ENCODE results near the gene CCDC170. TPM values are rescaled to one million over a fixed set of nuclear protein-coding genes. Genes with fewer than 3 reads are reported as not detected.

The CCDC170 gene
- total RNA-seq, 1 donor from 2014 or later = not detected

DNA sequence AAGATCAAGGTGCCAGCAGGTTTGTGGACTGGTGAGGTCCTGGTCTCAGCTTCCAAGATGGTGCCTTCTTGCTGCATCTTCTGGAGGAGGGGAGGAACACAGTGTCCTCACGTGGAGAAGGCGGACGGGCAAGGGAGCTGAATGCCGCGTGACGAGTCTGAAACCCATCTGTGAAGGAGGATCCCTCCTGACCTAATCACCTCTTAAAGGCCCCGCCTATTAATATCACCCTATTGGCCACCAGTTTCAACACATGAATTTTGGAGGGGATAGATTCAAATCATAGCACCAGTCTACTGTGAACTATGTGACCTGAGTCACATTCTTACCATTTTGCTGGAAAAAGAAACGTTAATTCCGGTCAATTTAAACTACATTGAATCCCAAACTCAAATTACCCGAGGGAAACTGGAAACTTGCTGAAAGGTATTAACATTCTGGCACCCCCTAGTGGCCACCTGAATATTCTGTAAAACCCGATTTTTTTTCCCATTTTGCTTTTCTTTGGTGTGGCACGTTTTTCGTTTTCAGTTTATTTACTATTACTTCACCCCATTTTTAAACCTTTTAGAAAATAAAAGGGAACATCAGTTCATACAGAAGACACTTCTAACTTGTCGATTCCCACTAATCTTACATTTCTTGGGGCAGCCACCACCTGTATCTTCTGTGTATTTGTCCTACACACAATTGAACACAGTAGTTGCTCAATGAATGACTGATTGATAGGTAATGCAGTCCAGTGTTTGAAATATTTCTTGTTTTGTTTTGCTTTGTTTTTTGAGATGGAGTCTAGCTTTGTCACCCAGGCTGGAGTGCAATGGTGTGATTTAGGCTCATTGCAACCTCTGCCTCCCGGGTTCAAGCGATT lies 17.9 kb upstream of the CCDC170 start:
- FAIRE-seq (no peak), DNase-seq (ENCODE audit: low read depth) (peak; percentile 23)
- Histone ChIP-seq H3K27me3 (ENCODE audit: control insufficient read depth, insufficient read depth, low read length) (no peaks in the 10 kb centered on the region), H3K4me3 (ENCODE audit: low read depth, low read length) (no peak overlapping the region), H3K36me3 (ENCODE audit: control insufficient read depth, insufficient read depth, low read length) (no peaks in the 10 kb centered on the region)
- TF ChIP-seq, protein P1, sequence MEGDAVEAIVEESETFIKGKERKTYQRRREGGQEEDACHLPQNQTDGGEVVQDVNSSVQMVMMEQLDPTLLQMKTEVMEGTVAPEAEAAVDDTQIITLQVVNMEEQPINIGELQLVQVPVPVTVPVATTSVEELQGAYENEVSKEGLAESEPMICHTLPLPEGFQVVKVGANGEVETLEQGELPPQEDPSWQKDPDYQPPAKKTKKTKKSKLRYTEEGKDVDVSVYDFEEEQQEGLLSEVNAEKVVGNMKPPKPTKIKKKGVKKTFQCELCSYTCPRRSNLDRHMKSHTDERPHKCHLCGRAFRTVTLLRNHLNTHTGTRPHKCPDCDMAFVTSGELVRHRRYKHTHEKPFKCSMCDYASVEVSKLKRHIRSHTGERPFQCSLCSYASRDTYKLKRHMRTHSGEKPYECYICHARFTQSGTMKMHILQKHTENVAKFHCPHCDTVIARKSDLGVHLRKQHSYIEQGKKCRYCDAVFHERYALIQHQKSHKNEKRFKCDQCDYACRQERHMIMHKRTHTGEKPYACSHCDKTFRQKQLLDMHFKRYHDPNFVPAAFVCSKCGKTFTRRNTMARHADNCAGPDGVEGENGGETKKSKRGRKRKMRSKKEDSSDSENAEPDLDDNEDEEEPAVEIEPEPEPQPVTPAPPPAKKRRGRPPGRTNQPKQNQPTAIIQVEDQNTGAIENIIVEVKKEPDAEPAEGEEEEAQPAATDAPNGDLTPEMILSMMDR (IDR thresholded peaks at IDR 0.05; ENCODE audit: insufficient read depth, low read length, severe bottlenecking) = peak; percentile 62

DNA sequence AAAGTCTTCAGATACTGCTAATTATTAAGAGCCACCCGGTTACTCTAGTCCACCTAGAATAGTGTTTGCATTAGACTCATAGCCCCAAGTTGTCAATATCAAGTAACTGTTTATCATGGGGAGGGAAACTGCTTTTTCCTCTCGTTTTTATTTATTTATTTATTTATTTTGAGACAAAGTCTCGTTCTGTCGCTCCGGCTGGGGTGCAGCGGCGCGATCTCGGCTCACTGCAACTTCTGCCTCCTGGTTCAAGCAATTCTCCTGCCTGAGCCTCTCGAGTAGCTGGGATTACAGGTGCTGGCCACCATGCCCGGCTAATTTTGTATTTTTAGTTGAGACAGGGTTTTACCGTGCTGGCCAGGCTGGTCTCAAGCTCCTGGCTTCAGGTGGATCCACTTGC lies 16.1 kb upstream of the CCDC170 start:
- TF ChIP-seq, protein P1 (IDR thresholded peaks at IDR 0.05; ENCODE audit: insufficient read depth, low read length, severe bottlenecking) = no peak
- DNase-seq (ENCODE audit: low read depth) (no peak), FAIRE-seq (no peak)
- Histone ChIP-seq H3K27me3 (ENCODE audit: control insufficient read depth, insufficient read depth, low read length) (no peaks in the 10 kb centered on the region), H3K36me3 (ENCODE audit: control insufficient read depth, insufficient read depth, low read length) (no peaks in the 10 kb centered on the region), H3K4me3 (ENCODE audit: low read depth, low read length) (no peak overlapping the region)

DNA sequence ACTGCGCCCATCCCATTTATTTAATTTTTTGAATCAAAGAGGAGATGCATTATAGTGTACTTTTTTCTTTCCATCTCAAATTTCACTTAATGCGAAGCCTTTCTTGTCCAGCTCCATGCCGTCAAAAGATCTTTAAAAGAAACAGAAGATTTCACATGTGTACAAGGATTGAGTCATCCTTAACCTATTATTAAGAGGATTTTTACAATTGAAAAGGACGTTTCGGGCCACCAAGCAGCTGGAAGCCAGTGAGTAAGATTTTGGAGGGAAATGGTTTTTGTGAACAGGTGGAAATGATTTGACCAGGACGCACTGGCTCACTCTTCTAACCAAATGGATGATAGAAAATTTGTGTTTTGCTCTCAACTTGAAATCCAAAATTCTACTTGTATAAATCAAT lies 15.1 kb upstream of the CCDC170 start:
- Histone ChIP-seq H3K4me3 (ENCODE audit: low read depth, low read length) (no peak overlapping the region), H3K36me3 (ENCODE audit: control insufficient read depth, insufficient read depth, low read length) (no peaks in the 10 kb centered on the region), H3K27me3 (ENCODE audit: control insufficient read depth, insufficient read depth, low read length) (no peaks in the 10 kb centered on the region)
- no peak for FAIRE-seq
- DNase-seq (ENCODE audit: low read depth) = no peak
- TF ChIP-seq, protein P1 (IDR thresholded peaks at IDR 0.05; ENCODE audit: insufficient read depth, low read length, severe bottlenecking) = no peak

DNA sequence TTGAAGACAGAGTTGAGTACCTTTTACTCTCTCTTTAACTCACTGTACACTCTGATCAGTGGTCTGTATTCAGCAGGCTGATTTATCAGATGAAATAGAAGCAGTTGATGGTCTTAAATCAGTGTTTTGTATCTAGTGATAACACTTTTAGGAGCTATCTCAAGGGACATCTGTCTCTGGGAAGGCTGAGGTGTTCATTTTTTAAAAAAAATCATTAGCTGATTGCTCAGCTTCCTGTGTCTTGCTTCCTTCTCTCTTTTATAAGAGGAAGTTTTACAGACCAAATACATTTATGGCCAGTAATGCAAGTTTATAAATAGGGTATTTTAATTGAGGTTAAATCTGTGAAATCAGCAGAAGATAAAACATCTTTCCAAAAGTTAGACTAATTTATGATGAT lies 12.0 kb upstream of the CCDC170 start:
- no peak for FAIRE-seq
- DNase-seq (ENCODE audit: low read depth) = peak; percentile 20
- TF ChIP-seq, protein P1 (IDR thresholded peaks at IDR 0.05; ENCODE audit: insufficient read depth, low read length, severe bottlenecking) = no peak
- H3K4me3 ChIP-seq (ENCODE audit: low read depth, low read length) = no peak overlapping the region
- no peaks in the 10 kb centered on the region for H3K36me3 ChIP-seq (ENCODE audit: control insufficient read depth, insufficient read depth, low read length)
- no peaks in the 10 kb centered on the region for H3K27me3 ChIP-seq (ENCODE audit: control insufficient read depth, insufficient read depth, low read length)

DNA sequence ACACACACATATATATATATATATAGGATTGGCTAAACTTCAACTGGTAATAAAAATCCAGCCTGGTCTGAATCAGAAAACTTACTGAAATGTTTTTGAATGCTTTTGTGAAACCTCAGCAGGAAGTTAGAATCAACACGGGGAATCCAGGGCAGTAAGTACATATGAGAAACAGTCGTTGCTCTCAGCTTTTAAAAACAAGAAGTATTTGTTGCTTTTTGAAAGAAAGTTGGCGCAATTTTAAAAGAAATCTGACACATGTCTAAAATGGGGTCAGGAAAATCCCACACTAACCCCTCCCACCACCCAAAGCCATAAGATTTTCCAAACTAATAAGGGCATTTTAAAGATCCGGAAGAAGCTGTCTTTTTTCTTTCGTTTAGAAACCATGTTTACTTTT lies 11.5 kb upstream of the CCDC170 start:
- H3K4me3 ChIP-seq (ENCODE audit: low read depth, low read length) = no peak overlapping the region
- DNase-seq (ENCODE audit: low read depth) (peak; percentile 32), FAIRE-seq (no peak)
- H3K27me3 ChIP-seq (ENCODE audit: control insufficient read depth, insufficient read depth, low read length) = no peaks in the 10 kb centered on the region
- TF ChIP-seq, protein P1 (IDR thresholded peaks at IDR 0.05; ENCODE audit: insufficient read depth, low read length, severe bottlenecking) = no peak
- no peaks in the 10 kb centered on the region for H3K36me3 ChIP-seq (ENCODE audit: control insufficient read depth, insufficient read depth, low read length)
